Non-pigmented ciliary epithelial cell (primary cell): ENCODE data around the gene C11orf52.

Source experiments
- DNase-seq: peaks from one replicate; pipeline ENCODE4 v3.0.0-alpha.2; 2010; ENCODE audit warnings: low read depth

Gene C11orf52

DNA sequence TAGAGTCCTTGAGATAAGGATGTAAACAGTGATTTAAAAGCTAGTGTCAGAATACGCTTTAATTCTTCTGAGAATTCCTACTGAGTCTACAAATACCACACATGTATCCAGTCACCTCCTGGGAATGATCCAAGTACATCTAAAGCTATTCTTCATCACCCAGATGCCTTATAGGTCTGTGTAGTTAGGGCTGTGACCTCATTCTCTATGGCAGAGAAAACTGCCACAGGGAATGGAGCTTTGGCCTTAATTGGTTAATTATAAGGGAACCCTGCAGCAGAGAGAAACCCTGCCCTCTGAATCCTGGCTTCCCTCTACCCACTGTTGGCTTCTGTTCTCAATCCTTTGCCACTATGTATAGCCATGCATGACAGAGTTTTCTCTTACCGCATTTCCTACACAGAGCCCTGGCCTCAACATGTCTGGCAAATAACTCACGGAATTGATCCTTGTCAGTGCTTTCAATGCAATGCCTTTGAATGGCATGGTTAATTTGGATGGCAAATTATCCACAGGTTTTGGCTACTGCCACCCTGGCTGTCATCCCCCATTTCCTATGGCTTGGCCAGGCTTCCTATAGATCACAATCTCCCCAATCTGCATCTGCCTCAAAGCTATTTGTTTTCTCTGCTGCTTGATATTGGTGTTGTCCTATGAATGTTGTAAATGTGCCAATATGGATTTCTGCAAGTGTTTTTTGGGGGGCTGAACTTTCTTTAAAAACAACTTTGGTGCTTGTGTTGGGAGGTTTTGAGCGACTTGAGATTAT is 21.3 kb downstream of the C11orf52 start:
- DNase-seq: peak; percentile 82

DNA sequence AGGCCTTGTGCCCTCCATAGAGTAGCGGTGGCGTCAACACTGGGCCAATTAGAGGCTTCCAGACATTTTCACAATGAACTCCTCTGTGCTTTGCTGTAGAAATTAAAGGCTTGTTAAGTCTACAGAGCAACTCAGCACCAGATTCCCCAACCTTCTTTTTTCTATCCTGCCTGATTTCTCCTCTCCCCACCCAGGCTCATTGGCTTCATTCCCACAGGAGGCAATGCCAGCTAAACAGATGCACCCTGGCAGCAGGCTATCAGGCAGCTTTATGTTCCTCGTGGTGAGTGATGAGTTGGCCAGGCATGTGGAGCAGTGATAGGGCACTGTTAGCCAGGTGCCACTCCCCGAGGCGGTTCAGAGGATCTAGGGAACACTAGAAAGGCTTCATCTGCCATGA is 23.2 kb downstream of the C11orf52 start:
- no peak for DNase-seq

DNA sequence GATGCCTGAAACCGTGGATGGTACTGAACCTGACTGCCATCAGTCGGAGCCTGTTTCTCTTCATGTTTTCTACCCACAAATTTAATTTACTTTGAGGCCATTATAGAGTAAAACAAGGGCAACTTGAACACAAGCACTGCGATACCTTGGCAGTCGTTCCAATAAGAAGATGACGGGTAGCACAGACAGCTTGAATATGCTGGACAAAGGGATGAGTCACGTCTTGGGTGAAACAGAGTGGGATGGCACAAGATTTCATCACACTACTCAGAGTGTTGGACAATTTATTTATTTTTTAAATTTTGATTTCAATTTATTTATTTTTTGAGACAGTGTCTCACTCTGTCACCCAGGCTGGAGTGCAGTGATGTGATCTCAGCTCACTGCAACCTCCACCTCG is 24.1 kb downstream of the C11orf52 start:
- peak; percentile 45 for DNase-seq

DNA sequence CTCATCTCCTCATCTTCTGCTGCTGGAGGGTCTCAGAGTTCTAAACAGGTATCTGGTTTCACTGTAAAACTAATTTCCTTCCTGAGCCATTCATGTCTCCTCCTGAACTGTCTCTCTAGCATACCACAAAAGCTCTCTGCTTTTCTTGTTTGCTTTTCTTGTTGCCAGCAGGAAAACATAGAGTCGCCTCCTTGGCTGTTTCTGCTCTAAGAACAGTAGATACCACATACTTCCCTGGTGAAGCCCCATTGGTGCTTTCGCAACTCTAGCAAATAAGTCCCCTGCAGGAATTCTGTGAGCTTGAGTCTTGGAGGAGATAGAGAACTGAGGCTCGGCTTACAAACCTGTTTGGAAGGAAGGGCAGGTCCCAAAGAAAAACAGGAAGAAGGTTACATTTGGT is 25.4 kb downstream of the C11orf52 start:
- peak; percentile 70 for DNase-seq

DNA sequence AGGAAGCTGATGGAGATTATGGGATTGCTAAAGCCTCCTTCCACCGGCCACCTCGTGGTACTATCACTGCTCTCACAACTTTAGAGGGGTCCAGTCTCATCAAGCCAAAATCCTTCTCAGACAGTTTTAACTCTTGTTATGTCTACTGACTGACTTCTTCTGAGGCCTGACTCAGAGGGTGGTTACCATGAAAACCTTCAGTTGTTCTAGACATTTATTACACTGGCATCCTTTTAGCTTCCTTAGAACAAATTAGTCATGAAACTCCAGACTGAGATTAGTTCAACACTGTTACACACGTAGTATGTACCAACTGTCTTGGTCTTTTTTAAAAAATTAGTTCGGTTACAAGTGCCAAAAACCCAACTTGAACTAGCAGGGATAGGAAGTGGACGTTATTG is 25.9 kb downstream of the C11orf52 start:
- DNase-seq: peak; percentile 92

DNA sequence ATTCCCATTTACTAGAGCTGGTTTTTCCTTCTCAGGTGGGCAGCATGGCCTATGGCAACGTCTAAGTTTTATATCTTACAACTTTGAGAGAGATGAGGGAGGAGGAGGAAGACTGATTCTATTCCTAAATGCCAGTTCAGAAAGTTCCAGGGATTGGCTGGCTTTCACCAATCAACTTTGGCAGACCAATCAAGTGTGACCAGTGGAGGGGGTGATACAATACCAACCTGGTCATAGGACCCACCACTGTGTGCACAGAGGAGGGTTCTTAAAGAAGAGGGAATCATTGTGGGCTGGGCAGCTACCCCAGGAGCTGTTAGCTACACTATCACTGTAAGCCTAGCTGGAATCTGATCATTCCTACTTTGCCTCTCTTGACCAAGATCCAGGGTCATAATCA is 26.5 kb downstream of the C11orf52 start:
- no peak for DNase-seq

DNA sequence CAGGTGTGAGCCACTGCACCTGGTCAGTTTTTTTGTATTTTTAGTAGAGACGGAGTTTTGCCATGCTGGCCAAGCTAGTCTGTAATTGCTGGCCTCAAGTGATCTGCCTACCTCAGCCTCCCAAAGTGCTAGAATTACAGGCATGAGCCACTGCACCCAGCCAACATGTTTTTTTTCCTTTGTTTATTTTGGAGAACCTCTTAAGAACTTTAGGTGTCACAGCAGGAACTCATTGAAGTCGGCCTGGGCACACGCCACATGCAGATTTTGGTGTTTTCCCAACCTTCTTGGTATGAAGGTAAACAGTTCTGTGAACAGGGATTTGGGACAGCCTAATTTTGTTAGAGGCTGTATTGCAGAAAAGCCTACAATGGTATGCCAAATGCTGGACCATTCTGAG is 27.8 kb downstream of the C11orf52 start:
- DNase-seq: no peak

DNA sequence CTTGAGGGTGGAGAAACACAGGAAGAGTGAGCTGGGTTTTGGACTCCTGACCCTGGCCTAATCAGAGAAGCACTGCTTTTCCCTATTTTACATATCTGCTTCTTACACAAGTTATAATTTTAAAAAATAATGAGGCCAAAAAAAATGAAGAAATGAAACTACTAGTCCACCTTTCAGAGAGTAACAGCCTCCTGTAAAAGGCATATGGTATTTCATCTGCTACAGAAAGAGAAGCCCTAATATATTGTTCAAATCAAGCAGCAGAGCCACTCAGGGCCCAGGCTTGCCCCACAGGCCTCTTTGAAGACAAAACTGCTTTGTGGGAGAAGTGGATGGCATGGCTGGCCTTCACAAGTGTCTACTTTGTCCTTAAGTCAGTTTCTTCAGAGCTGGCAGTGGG is 28.4 kb downstream of the C11orf52 start:
- DNase-seq: no peak

DNA sequence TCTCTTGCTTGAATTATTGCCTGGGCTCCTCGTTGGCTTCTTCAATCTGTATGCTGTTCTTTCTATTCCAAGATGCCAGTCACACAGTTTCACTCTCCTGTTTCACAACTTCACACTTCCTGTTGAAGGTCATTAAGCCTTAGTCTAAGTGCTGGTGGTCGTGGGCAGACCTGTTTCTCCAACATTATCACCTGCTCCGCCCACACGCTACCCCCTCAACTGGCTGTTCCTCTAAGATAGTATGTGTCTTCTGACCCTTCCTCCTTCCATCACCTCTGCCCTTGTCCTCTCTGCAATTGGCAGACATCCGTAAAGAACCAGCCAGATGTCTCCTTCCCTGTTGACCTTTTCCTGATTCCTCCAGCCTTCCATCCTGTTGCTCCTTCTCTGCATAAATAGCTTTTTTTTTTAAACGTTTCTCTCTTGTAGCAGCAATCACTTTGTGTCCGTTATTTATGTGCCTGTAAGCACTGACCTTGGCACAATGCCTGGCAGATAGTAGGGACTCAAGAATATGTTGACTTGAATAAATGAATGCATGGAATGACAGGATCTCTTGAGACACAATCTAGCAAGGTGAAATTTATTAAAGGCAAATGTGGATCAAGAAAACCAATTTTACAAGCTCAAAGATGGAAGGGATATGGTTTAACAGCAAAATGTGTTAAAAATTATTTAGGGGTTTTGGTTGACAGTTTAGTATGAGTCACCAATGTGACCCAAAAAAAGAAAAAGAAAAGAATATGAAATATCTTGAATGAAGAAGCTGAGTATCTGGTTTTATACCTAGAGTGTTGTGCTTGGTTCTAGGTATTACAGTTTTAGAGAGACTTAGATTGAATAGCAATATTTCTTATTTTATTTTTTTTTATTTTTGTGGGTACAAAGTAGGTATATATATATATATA is 31.1 kb downstream of the C11orf52 start:
- DNase-seq: no peak

DNA sequence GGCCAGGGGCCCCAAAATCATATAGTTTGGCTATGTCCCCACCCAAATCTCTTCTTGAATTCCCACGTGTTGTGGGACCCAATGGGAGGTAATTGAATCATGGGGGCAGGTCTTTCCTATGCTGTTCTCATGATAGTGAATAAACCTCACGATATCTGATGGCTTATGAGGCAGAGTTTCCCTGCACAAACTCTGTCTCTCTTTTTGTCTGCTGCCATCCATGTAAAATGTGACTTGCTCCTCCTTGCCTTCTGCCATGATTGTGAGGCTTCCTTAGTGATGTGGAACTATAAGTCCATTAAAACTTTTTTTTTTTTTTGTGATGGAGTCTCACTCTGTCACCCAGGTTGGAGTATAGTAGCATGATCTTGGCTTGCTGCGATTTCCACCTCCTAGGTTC is 32.9 kb downstream of the C11orf52 start:
- no peak for DNase-seq

DNA sequence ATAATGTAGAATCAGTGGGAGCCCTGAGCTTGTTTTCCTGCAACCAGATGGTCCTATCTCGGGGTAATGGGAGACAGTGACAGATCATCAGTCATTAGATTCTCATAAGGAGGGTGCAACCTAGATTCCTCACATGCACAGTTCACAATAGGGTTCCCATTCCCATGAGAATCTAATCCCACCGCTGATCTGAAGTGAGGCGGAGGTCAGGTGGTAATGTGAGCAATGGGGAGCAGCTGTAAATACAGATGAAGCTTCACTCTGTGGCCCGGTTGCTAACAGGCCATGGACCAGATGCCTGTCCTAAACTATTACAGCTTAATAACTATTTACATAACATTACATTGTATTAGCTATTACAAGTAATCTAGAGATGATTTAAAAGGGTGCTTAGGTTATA is 35.4 kb downstream of the C11orf52 start:
- DNase-seq: no peak

DNA sequence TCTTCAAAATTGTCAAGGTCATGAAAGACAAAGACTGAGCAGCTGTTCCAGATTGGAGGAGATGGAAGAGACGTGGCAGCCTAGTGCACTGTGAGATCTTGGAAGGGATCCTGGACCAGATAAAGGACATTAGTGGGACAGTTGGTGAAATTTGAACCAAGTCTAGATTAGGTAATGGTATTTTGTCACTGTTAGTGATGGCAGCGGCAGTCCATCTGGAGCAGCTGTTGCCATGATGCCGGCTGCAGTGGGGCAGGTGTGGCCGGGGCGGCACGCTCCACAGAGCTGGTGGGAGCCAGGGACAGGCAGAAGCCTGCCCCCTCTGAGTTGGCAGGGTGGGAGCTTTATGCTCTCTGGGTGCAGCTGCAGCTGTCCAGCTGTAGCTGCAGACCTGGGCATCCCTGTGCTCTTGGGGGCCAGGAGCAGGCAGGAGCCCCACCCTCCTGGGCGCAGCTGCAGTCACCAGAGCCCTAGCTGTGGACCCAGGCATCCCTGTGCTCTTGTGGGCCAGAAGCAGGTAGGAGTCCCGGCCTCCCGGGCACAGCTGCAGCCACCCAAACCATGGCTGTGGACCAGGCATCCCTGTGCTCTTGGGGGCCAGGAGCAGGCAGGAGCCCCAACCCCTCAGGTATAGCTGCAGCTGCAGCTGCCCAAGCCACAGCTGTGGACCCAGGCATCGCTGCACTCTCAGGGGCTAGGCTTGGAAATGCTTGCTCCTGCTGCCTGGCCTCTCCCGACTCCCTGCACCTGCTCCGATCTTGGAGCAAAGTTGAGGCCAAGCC is 39.1 kb downstream of the C11orf52 start:
- no peak for DNase-seq

DNA sequence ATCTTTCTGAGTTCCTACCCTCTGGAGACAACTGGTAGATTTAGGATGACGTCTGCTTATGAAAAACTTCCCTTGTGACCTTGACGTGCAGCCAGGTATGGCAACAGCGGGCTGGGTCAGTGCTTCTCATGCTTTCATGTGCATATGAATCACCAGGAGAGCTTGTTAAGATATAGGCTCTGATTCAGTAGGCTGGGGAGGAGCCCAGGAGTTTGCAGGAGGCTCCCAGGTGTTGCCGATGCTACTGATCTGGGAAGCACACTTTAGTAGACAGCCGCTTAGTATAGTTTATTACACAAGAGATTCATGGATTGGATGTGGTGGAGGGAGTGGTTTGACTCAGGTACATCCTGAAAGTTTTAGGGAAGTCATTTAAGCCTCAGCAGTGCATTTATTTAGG is 42.2 kb downstream of the C11orf52 start:
- DNase-seq: no peak

DNA sequence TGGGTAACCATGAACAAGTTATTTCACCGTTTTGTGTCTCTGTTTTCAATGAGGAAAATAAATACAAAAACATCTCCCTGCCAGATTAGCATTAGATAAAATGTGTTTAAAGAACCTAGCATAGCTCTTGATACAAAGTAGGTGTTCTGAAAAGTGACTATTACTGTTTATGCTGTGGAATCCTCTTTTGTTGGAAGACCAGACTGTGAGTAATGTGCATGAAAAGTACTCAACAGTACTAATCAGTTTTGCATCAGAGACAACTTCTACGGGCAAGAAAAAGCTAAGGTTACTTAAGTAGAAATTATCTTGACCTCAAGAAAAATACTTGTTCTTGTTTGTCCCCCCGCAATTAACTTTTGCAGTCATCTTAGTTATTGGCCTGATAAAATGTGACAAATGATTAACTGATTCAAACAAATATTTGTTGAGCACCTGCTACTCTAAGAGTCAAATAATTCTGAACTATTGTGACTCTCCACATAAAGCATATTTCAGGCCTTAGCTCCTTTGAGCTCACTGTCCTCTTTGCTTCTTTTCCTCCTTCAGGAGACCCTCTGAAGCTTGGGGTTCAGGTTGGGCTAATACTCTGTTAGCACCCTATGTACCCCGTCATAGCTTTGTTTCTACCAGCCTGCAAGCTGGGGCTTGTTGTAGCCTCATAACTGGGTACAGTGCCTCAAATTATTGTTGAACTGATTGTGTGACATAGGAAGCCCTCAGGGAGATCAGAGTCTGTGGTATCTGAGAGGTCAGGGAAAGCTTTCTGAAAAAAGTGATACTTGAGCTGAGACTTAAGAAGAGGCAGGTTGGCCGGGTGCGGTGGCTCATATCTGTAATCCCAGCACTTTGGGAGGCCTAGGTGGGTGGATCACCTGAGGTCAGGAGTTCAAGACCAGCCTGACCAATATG is 42.9 kb downstream of the C11orf52 start:
- no peak for DNase-seq

DNA sequence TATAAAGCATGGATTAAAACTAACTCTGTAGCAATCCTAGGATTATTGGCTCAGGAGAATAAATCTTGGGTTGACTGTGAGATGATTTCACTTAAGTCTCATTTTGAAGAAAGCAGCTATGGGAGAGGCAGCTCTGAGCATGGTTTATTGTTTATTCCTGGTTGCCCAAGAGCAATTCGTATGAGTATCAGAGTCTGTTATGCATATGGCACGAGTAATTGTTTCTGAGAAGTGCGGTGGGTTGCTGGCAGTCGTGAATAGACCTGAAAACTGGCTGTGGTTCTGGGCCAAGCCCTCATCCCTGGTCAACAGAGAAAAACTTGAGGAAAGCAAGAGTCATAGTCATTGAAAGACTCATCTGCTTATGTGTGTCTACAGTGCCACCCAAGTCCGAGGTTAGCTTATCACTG is 45.2 kb downstream of the C11orf52 start:
- DNase-seq: no peak

DNA sequence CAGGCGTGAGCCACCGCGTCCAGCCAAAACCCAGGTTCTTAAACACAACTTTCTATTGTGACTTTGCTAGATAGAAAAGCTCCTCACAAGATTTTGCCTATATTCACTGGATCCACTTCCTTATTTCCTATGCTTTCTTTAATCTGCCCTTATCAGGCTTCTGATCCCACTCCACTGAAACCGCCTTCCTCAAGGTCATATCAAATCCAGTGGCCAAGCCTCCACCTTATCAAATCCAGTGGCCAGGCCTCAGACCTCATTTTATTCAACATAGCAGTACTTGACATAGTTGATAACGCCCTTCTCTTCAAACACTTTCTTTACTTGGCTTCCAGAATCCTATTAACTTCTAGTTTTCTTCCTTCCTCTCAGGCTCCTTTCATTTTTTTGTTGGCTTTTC is 48.0 kb downstream of the C11orf52 start:
- no peak for DNase-seq

DNA sequence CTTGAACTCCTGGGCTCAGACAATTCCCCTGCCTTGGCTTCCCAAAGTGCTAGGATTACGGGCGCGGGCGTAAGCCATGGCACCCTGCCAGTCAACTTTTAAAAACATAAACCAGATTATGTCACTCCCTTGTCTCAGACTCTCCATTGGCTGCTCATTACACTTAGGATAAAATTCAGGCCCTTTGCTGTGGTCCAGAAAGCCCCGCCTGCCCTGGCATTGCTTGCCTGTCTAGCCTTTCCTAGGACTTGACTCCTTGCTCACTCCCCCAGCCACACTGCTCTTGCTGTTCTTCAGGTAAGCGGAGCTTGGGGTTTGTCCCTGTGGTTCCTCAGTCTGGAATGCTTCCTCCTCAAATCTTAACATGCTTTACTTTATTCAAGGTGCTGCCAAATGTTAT is 48.9 kb downstream of the C11orf52 start:
- DNase-seq: no peak

DNA sequence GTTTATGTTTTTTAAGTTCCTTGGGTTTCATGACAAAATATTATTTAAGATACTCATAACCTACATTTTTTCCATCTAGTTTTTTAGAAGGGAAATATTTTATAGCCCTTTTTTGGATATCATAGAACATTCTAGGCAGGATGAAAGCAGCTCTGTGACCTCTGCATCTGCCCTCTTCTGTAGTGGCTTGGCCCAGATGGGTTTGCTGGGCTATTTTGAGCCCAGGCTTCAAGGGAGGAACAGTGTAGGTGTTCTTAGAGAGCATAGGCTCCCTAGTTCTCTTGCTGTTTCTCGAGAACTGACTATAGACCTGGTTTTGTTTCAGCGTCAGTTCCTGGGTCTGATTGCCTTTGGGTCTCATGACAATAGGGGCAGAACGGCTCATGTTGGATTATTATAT is 50.6 kb downstream of the C11orf52 start:
- no peak for DNase-seq

DNA sequence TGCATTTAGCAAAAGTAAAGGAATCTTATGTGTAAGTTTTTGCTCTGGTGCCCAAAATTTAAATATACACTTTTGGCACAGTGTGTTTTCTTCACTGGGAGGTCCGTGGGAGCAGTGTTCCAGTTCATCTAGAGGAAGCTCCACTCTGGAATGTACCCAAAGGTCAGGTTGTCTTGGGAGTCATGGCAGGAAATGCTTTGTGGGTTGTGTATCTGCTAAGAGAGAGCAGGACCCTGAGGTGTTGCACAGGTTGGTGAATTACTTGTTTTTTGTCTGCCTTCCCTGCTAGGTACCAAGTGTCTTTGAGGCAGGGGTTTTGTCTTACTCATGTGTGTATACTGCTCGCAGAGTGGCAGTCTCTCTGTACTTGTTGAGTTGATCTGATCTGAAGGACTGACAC is 55.7 kb downstream of the C11orf52 start:
- DNase-seq: no peak

DNA sequence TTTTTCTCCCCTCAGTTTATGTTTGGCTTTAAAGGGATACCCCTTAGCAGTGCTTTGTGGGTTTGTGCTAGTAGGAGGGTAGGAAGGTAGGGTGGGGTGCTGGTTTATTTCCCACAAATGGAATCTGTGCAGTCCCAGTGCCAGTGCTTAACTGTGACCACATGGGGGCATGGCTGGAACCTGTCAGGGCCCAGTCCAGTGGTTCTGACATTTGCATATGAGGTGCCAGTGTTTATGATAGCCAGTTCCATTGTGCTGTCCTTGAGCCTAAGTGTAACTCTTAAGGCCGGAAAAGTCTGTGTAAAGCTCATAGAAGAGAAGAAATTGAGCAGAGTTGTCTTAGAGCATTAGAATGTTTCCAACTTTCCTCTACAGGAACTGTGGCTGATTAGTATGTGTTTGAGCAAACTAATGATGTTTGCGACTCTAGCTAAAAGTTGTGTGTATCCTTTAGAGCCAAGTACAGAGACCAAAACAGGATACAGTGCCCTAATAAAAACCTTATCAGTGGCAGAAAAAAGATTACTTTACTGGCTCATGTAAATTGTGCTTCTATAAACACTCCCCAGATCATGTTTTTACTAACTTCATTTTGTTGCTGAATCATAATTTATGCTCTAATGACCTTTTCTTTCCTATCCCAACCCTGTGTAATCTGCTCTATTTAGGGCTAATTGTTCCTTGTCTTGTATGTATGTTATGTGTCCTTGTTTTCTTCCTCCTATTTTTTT is 56.5 kb downstream of the C11orf52 start:
- DNase-seq: no peak
